Common myeloid progenitor, CD34-positive (primary cell): ENCODE measurements around the gene MYO1A.
"Not testable (repeated sequence)": the region's sequence is repeated elsewhere in the genome, so short reads cannot be mapped to it uniquely, and the experiment has no call there.

Source experiments
- CTCF ChIA-PET: fragments of 350-600 bp; sonication (Branson Sonifier 250); formaldehyde crosslinking; loops from one replicate; lab custom pipeline; 2021; ENCODE audit warnings: antibody characterized with exemption; lab: Charles Lee
- POLR2A ChIA-PET: fragments of 350-600 bp; sonication (Branson Sonifier 250); formaldehyde crosslinking; loops from one replicate; lab custom pipeline; 2021; ENCODE audit warnings: antibody characterized with exemption; lab: Charles Lee
- DNase-seq, 3 donors: peaks; one replicate each; pipeline versions ENCODE4 v3.0.0 to v3.0.0-alpha.2; 2013
- H3K27ac ChIP-seq, 2 experiments: 1 replicate in 1 of 2; 2 replicates in 1 of 2; pipeline ENCODE4 v1.7.0; 2013; ENCODE audit warnings: inconsistent platforms in 2 of 2, low read length in 2 of 2, mild to moderate bottlenecking in 2 of 2, low read depth in 1 of 2, moderate library complexity in 1 of 2; ENCODE audit not compliant: severe bottlenecking in 2 of 2, insufficient read depth in 1 of 2, poor library complexity in 1 of 2
- H3K27me3 ChIP-seq, 5 experiments: replicated peaks in 2 of 5; 1 replicate in 3 of 5; 2 replicates in 2 of 5; pipeline versions ENCODE4 v1.6.1 to v1.7.0; 2013; ENCODE audit warnings: low read length in 4 of 5, mild to moderate bottlenecking in 2 of 5, moderate library complexity in 2 of 5, inconsistent platforms in 1 of 5; ENCODE audit not compliant: insufficient read depth in 5 of 5, control insufficient read depth in 4 of 5
- H3K36me3 ChIP-seq, 4 experiments: 1 replicate in 2 of 4; 2 replicates in 2 of 4; pipeline versions ENCODE4 v1.6.1 to v1.7.0; 2013; ENCODE audit warnings: low read length in 3 of 4, control low read depth in 1 of 4, mild to moderate bottlenecking in 1 of 4; ENCODE audit not compliant: control insufficient read depth in 4 of 4, insufficient read depth in 4 of 4
- H3K4me1 ChIP-seq, 4 experiments: 1 replicate in 3 of 4; 2 replicates in 1 of 4; pipeline versions ENCODE4 v1.6.1 to v1.7.1; 2013; ENCODE audit warnings: low read length in 3 of 4, mild to moderate bottlenecking in 3 of 4, control low read depth in 1 of 4, inconsistent platforms in 1 of 4, moderate library complexity in 1 of 4; ENCODE audit not compliant: control insufficient read depth in 4 of 4, insufficient read depth in 4 of 4; ENCODE audit errors: control extremely low read depth in 1 of 4
- H3K4me3 ChIP-seq, 7 experiments: 1 replicate in 4 of 7; 2 replicates in 3 of 7; pipeline versions ENCODE4 v1.5.1 to v1.7.0; 2013; ENCODE audit warnings: mild to moderate bottlenecking in 7 of 7, low read length in 6 of 7, moderate library complexity in 6 of 7, inconsistent platforms in 2 of 7, low read depth in 2 of 7, control low read depth in 1 of 7; ENCODE audit not compliant: insufficient read depth in 4 of 7, control insufficient read depth in 1 of 7; ENCODE audit errors: extremely low read depth in 1 of 7
- H3K9me3 ChIP-seq, 5 experiments: 1 replicate in 4 of 5; 2 replicates in 1 of 5; pipeline versions ENCODE4 v1.6.1 to v1.7.1; 2013; ENCODE audit warnings: low read length in 4 of 5, mild to moderate bottlenecking in 2 of 5, inconsistent platforms in 1 of 5, low read depth in 1 of 5, moderate library complexity in 1 of 5; ENCODE audit not compliant: control insufficient read depth in 4 of 5, insufficient read depth in 2 of 5; ENCODE audit errors: control extremely low read depth in 1 of 5
- WGBS: methylation state at CpG from one replicate; pipeline ENCODE4 v1.1.5; 2013; ENCODE audit not compliant: insufficient coverage; 5-methylcytosine and 5-hydroxymethylcytosine counted together

Gene MYO1A

GRCh38 chr12:57027011-57027804, 22.7 kb downstream of the MYO1A start:
- CTCF ChIA-PET = interaction anchor here (1.0 to 4.2 kb wide), 16 partner anchors 8 to 97 kb away, joined by 3 to 15 read pairs (median 5); partner anchors contain the start of gene TAC3
- DNase-seq = peak in 2 of 3 donors; percentile 11 to 25

GRCh38 chr12:57025196-57025595, 24.7 kb downstream of the MYO1A start:
- Histone ChIP-seq H3K27me3 (peaks cover 0 to 2% (median 0%) of the 10 kb centered on the region in 5 experiments), H3K27ac (no peak overlapping the region), H3K4me3 (no peak overlapping the region), H3K9me3 (no peaks in the 10 kb centered on the region), H3K36me3 (no peaks in the 10 kb centered on the region), H3K4me1 (peaks cover 3 to 17% (median 12%) of the 10 kb centered on the region in 4 experiments)
- 89% methylated on average over 1 of the region's 2 CpGs for WGBS
- DNase-seq = no peak
- POLR2A ChIA-PET = interaction anchor here (0.6 kb wide), 1 partner anchor 173 kb away, joined by 6 read pairs; no protein-coding TSS in a partner anchor
- CTCF ChIA-PET = interaction anchor here (1.1 to 4.2 kb wide), 6 partner anchors 8 to 148 kb away, joined by 3 to 15 read pairs (median 6); partner anchors contain the start of gene TAC3

More at GRCh38 chr12:57027011-57027804, 22.7 kb downstream of the MYO1A start:
- Histone ChIP-seq H3K4me1 (peaks cover 8 to 29% (median 28%) of the 10 kb centered on the region in 4 experiments), H3K27ac (no peak overlapping the region), H3K36me3 (no peaks in the 10 kb centered on the region), H3K9me3 (no peaks in the 10 kb centered on the region), H3K4me3 (no peak overlapping the region), H3K27me3 (peaks cover 0 to 2% (median 0%) of the 10 kb centered on the region in 5 experiments)
- POLR2A ChIA-PET = no interaction called here
- WGBS = 67% methylated on average over 12 of the region's 13 CpGs

- POLR2A ChIA-PET, H3K27ac ChIP-seq, H3K9me3 ChIP-seq, DNase-seq, H3K4me3 ChIP-seq, H3K4me1 ChIP-seq, H3K27me3 ChIP-seq, H3K36me3 ChIP-seq: not testable (repeated sequence)
- WGBS = 96% methylated on average over 5 of the region's 5 CpGs
- CTCF ChIA-PET = interaction anchor here (1.3 to 4.3 kb wide), 4 partner anchors 9 to 41 kb away, joined by 3 to 11 read pairs (median 8); no protein-coding TSS in a partner anchor
Measured at GRCh38 chr12:57022324-57022723, 27.6 kb downstream of the MYO1A start.

GRCh38 chr12:57019983-57020719, 29.8 kb downstream of the MYO1A start:
- ChIA-PET CTCF (interaction anchor here (0.6 to 4.3 kb wide), 6 partner anchors 8 to 267 kb away, joined by 3 to 11 read pairs (median 5); no protein-coding TSS in a partner anchor), POLR2A (no interaction called here)
- no peak overlapping the region for H3K4me3 ChIP-seq
- H3K27me3 ChIP-seq = peaks cover 0 to 3% (median 0%) of the 10 kb centered on the region in 5 experiments
- H3K36me3 ChIP-seq = no peaks in the 10 kb centered on the region
- H3K9me3 ChIP-seq = no peaks in the 10 kb centered on the region
- no peaks in the 10 kb centered on the region for H3K4me1 ChIP-seq
- no peak overlapping the region for H3K27ac ChIP-seq
- 92% methylated on average over 4 of the region's 9 CpGs for WGBS
- DNase-seq = no peak

GRCh38 chr12:57018906-57019305, 31.0 kb downstream of the MYO1A start:
- H3K4me3 ChIP-seq = no peak overlapping the region
- ChIA-PET CTCF (interaction anchor here (0.9 to 4.5 kb wide), 9 partner anchors 9 to 179 kb away, joined by 3 to 28 read pairs (median 5); partner anchors contain the start of genes STAT6 and ZBTB39), POLR2A (no interaction called here)
- DNase-seq = no peak
- H3K4me1 ChIP-seq = no peaks in the 10 kb centered on the region
- no peak overlapping the region for H3K27ac ChIP-seq
- no peaks in the 10 kb centered on the region for H3K36me3 ChIP-seq
- H3K27me3 ChIP-seq = peaks cover 0 to 3% (median 0%) of the 10 kb centered on the region in 5 experiments
- no peaks in the 10 kb centered on the region for H3K9me3 ChIP-seq
- WGBS = 100% methylated on average over 1 of the region's 1 CpG

- H3K9me3 ChIP-seq, DNase-seq, H3K4me3 ChIP-seq, POLR2A ChIA-PET, H3K4me1 ChIP-seq, H3K27ac ChIP-seq, H3K36me3 ChIP-seq, H3K27me3 ChIP-seq: not testable (repeated sequence)
- CTCF ChIA-PET = interaction anchor here (0.9 to 4.5 kb wide), 9 partner anchors 9 to 178 kb away, joined by 3 to 28 read pairs (median 5); partner anchors contain the start of genes STAT6 and ZBTB39
- WGBS = 100% methylated on average over 3 of the region's 5 CpGs
Measured at GRCh38 chr12:57018353-57018752, 31.6 kb downstream of the MYO1A start.
